Measurements from ENCODE around the gene VIP.

VIP gene

GRCh38 chr6:152746172-152746553, 4.4 kb upstream of the VIP start:
- Mint-ChIP-seq H3K4me1 (ENCODE audit: low read depth) (no peaks in the 10 kb centered on the region), H3K9me3 (no peaks in the 10 kb centered on the region), H3K36me3 (ENCODE audit: low read depth) (no peaks in the 10 kb centered on the region), H3K27me3 (ENCODE audit: low read depth) (no peaks in the 10 kb centered on the region), H3K4me3 (no peak overlapping the region), H3K27ac (no peak overlapping the region)
- DNase-seq (ENCODE audit: low spot score), result no peak

GRCh38 chr6:152748843-152749242, 1.8 kb upstream of the VIP start:
- no peak for DNase-seq (ENCODE audit: low spot score)
- Mint-ChIP-seq H3K27ac (no peak overlapping the region), H3K36me3 (ENCODE audit: low read depth) (no peaks in the 10 kb centered on the region)

GRCh38 chr6:152749336-152749735, 1.3 kb upstream of the VIP start:
- Mint-ChIP-seq H3K27me3 (ENCODE audit: low read depth) (no peaks in the 10 kb centered on the region), H3K4me3 (no peak overlapping the region), H3K36me3 (ENCODE audit: low read depth) (no peaks in the 10 kb centered on the region), H3K4me1 (ENCODE audit: low read depth) (no peaks in the 10 kb centered on the region), H3K9me3 (no peaks in the 10 kb centered on the region), H3K27ac (no peak overlapping the region)
- DNase-seq (ENCODE audit: low spot score), result no peak

More at GRCh38 chr6:152748843-152749242, 1.8 kb upstream of the VIP start:
- no peaks in the 10 kb centered on the region for H3K4me1 Mint-ChIP-seq (ENCODE audit: low read depth)
- no peak overlapping the region for H3K4me3 Mint-ChIP-seq
- no peaks in the 10 kb centered on the region for H3K9me3 Mint-ChIP-seq
- H3K27me3 Mint-ChIP-seq (ENCODE audit: low read depth), result no peaks in the 10 kb centered on the region

- no peak for DNase-seq (ENCODE audit: low spot score)
- H3K4me1 Mint-ChIP-seq (ENCODE audit: low read depth), result no peaks in the 10 kb centered on the region
- H3K27ac Mint-ChIP-seq, result no peak overlapping the region
- H3K36me3 Mint-ChIP-seq (ENCODE audit: low read depth), result no peaks in the 10 kb centered on the region
- H3K27me3 Mint-ChIP-seq (ENCODE audit: low read depth), result no peaks in the 10 kb centered on the region
- no peaks in the 10 kb centered on the region for H3K9me3 Mint-ChIP-seq
- no peak overlapping the region for H3K4me3 Mint-ChIP-seq
These were observed 14.7 kb downstream of the VIP start for GRCh38 chr6:152765331-152765730.

- Mint-ChIP-seq H3K4me1 (ENCODE audit: low read depth) (no peaks in the 10 kb centered on the region), H3K36me3 (ENCODE audit: low read depth) (no peaks in the 10 kb centered on the region), H3K27ac (no peak overlapping the region), H3K4me3 (no peak overlapping the region), H3K27me3 (ENCODE audit: low read depth) (no peaks in the 10 kb centered on the region), H3K9me3 (no peaks in the 10 kb centered on the region)
- DNase-seq (ENCODE audit: low spot score), result no peak
These were observed 18.6 kb downstream of the VIP start for GRCh38 chr6:152769159-152769558.

- H3K36me3 Mint-ChIP-seq (ENCODE audit: low read depth), result no peaks in the 10 kb centered on the region
- H3K4me1 Mint-ChIP-seq (ENCODE audit: low read depth), result no peaks in the 10 kb centered on the region
- H3K27ac Mint-ChIP-seq, result no peak overlapping the region
- H3K27me3 Mint-ChIP-seq (ENCODE audit: low read depth), result no peaks in the 10 kb centered on the region
- no peaks in the 10 kb centered on the region for H3K9me3 Mint-ChIP-seq
- no peak for DNase-seq (ENCODE audit: low spot score)
- no peak overlapping the region for H3K4me3 Mint-ChIP-seq
These were observed 19.4 kb downstream of the VIP start for GRCh38 chr6:152769993-152770392.

GRCh38 chr6:152771061-152771687, 20.6 kb downstream of the VIP start:
- H3K27ac Mint-ChIP-seq, result no peak overlapping the region
- no peaks in the 10 kb centered on the region for H3K27me3 Mint-ChIP-seq (ENCODE audit: low read depth)
- no peaks in the 10 kb centered on the region for H3K4me1 Mint-ChIP-seq (ENCODE audit: low read depth)
- no peak overlapping the region for H3K4me3 Mint-ChIP-seq
- H3K9me3 Mint-ChIP-seq, result no peaks in the 10 kb centered on the region
- H3K36me3 Mint-ChIP-seq (ENCODE audit: low read depth), result no peaks in the 10 kb centered on the region
- DNase-seq (ENCODE audit: low spot score), result no peak

GRCh38 chr6:152775428-152775827, 24.8 kb downstream of the VIP start:
- H3K4me3 Mint-ChIP-seq, result no peak overlapping the region
- H3K9me3 Mint-ChIP-seq, result no peaks in the 10 kb centered on the region
- H3K27me3 Mint-ChIP-seq (ENCODE audit: low read depth), result no peaks in the 10 kb centered on the region
- no peaks in the 10 kb centered on the region for H3K4me1 Mint-ChIP-seq (ENCODE audit: low read depth)
- H3K27ac Mint-ChIP-seq, result no peak overlapping the region
- H3K36me3 Mint-ChIP-seq (ENCODE audit: low read depth), result no peaks in the 10 kb centered on the region
- DNase-seq (ENCODE audit: low spot score), result no peak

GRCh38 chr6:152776833-152777232, 26.2 kb downstream of the VIP start:
- no peak overlapping the region for H3K4me3 Mint-ChIP-seq
- no peaks in the 10 kb centered on the region for H3K36me3 Mint-ChIP-seq (ENCODE audit: low read depth)
- no peaks in the 10 kb centered on the region for H3K4me1 Mint-ChIP-seq (ENCODE audit: low read depth)
- H3K27ac Mint-ChIP-seq, result no peak overlapping the region
- no peak for DNase-seq (ENCODE audit: low spot score)
- no peaks in the 10 kb centered on the region for H3K9me3 Mint-ChIP-seq
- H3K27me3 Mint-ChIP-seq (ENCODE audit: low read depth), result no peaks in the 10 kb centered on the region

GRCh38 chr6:152783217-152783878, 32.8 kb downstream of the VIP start:
- H3K4me3 Mint-ChIP-seq, result no peak overlapping the region
- no peaks in the 10 kb centered on the region for H3K27me3 Mint-ChIP-seq (ENCODE audit: low read depth)
- no peaks in the 10 kb centered on the region for H3K4me1 Mint-ChIP-seq (ENCODE audit: low read depth)
- H3K9me3 Mint-ChIP-seq, result no peaks in the 10 kb centered on the region
- H3K27ac Mint-ChIP-seq, result no peak overlapping the region
- H3K36me3 Mint-ChIP-seq (ENCODE audit: low read depth), result no peaks in the 10 kb centered on the region
- DNase-seq (ENCODE audit: low spot score), result no peak

GRCh38 chr6:152794696-152795095, 44.1 kb downstream of the VIP start:
- Mint-ChIP-seq H3K4me3 (no peak overlapping the region), H3K4me1 (ENCODE audit: low read depth) (no peaks in the 10 kb centered on the region), H3K27ac (no peak overlapping the region), H3K9me3 (no peaks in the 10 kb centered on the region), H3K36me3 (ENCODE audit: low read depth) (no peaks in the 10 kb centered on the region), H3K27me3 (ENCODE audit: low read depth) (no peaks in the 10 kb centered on the region)
- DNase-seq (ENCODE audit: low spot score), result no peak

- H3K27ac Mint-ChIP-seq, result no peak overlapping the region
- H3K4me1 Mint-ChIP-seq (ENCODE audit: low read depth), result no peaks in the 10 kb centered on the region
- H3K4me3 Mint-ChIP-seq, result no peak overlapping the region
- no peak for DNase-seq (ENCODE audit: low spot score)
- H3K36me3 Mint-ChIP-seq (ENCODE audit: low read depth), result no peaks in the 10 kb centered on the region
- H3K27me3 Mint-ChIP-seq (ENCODE audit: low read depth), result no peaks in the 10 kb centered on the region
- H3K9me3 Mint-ChIP-seq, result no peaks in the 10 kb centered on the region
These were observed 53.6 kb downstream of the VIP start for GRCh38 chr6:152804150-152804549.
